ENCODE data around the gene IL1R1. TPM values are rescaled to one million over a fixed set of nuclear protein-coding genes. Genes with fewer than 3 reads are reported as not detected.

Gene IL1R1
- total and polyA plus RNA-seq, 2 of the 4 experiments (the other 2 are of a cell fraction): 6.5 to 13.8 TPM

DNA sequence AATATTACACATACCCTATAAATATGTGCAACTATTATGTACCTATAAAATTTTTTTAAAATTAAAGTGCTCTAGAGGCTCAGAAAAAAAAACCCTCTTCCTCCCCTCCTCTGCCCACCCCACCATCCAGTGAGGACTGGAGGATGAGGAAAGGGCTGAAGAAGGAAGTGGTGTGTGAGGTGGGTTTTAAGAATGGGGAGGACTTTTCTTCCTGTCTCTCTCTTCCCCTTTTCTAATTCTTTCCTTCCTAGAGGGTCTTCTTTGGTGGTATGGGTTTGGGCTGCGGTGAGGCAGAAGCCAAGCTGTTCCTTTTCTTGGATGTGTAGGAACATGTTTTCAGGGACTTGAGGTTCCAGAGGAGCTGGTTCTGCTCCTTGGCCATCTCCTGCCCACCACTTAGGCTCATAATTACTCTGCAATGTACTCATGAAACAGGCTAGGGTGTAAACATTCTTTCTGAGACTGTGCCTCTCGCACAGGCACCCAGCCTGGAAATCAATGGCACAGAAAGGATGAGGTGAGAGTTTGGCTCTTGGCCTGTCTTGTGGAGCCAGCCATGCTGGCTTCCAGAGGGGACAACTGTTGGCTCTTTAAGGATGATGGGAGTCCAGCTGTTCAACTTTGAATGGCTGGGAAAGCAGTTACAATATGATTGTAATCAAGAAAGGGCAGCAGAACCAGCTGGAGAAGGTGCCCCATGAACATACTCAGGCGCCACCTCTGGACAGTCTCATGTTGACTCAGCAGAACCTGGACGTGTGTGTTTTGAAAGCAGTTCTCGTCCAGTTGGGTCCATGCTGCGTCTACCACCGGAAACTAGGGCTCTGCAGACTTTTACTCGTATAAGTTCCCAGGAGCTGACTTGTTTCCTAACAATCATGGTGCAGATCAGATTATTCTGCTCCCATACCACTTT, 82.5 kb downstream of the IL1R1 start:
- H3K79me1 ChIP-seq (ENCODE audit: low read depth in 1 of 2, low read length in 2 of 2): no peaks in the 10 kb centered on the region
- no peak overlapping the region for H3K56ac ChIP-seq (ENCODE audit: extremely low read depth, insufficient read depth, low read length)
- no peak overlapping the region for H4K91ac ChIP-seq (ENCODE audit: insufficient read depth, low read depth, low read length)
- no peak overlapping the region for H3K9ac ChIP-seq (ENCODE audit: low read depth, low read length)
- H3K27me3 ChIP-seq (ENCODE audit: control insufficient read depth, insufficient read depth, low read length): no peaks in the 10 kb centered on the region
- no peak for ATAC-seq (ENCODE audit: low read depth)
- CTCF ChIA-PET: interaction anchor here (0.7 to 1.3 kb wide), 2 partner anchors 9 to 131 kb away, joined by 3 to 4 read pairs; no protein-coding TSS in a partner anchor
- peaks cover 6% of the 10 kb centered on the region; the same call in 1 of the 2 replicates for H3K9me1 ChIP-seq (ENCODE audit: insufficient read depth, low read length)
- no peak overlapping the region for H3K4me2 ChIP-seq (ENCODE audit: low read depth, low read length)
- in situ Hi-C loops (cut with MboI; ENCODE audit: low sequenced_read_pairs): no loop called here
- H2BK20ac ChIP-seq (ENCODE audit: low read depth, low read length): no peak overlapping the region
- intact Hi-C loops (cut with micrococcal nuclease): no loop called here
- no peak overlapping the region for H3K4ac ChIP-seq (ENCODE audit: low read depth, low read length)
- H3K36me3 ChIP-seq (ENCODE audit: control insufficient read depth, insufficient read depth, low read length): no peaks in the 10 kb centered on the region
- dilution Hi-C loops (cut with HindIII; ENCODE audit: low sequenced_read_pairs, unreplicated experiment): no loop called here
- peak overlapping the region; percentile 24 for H2AK5ac ChIP-seq (ENCODE audit: low read depth, low read length)
- no peak overlapping the region for H4K5ac ChIP-seq (ENCODE audit: low read depth, low read length)
- no peak overlapping the region for H3K18ac ChIP-seq (ENCODE audit: low read depth, low read length)
- no peak overlapping the region for H3K27ac ChIP-seq (ENCODE audit: insufficient read depth, low read length)
- H3K4me1 ChIP-seq (ENCODE audit: control insufficient read depth, insufficient read depth, low read length): peaks cover 13% of the 10 kb centered on the region
- H2BK15ac ChIP-seq (ENCODE audit: low read depth, low read length): no peak overlapping the region
- DNase-seq: no peak
- H4K8ac ChIP-seq (ENCODE audit: low read depth in 2 of 2, low read length in 2 of 2): no peak overlapping the region
- H4K20me1 ChIP-seq (ENCODE audit: insufficient read depth, low read length): no peaks in the 10 kb centered on the region
- WGBS, 2 experiments (ENCODE audit: extremely low coverage in 2 of 2, insufficient read length in 1 of 2): 95% methylated on average over 5 of the region's 8 CpGs; no CpG with 5 or more reads in 1 of the 2 experiments
- no peaks in the 10 kb centered on the region for H3K9me3 ChIP-seq (ENCODE audit: control insufficient read depth, insufficient read depth, low read length)
- H2AK9ac ChIP-seq (replicated peaks; ENCODE audit: low read depth, low read length, poor library complexity): no peak overlapping the region
- H3K23ac ChIP-seq (ENCODE audit: low read depth, low read length): no peak overlapping the region
- POLR2A ChIA-PET (ENCODE audit: unreplicated experiment): no interaction called here
- no peak overlapping the region for H3K4me3 ChIP-seq (ENCODE audit: insufficient read depth, low read depth, low read length)
- BruUV-seq (replicated peaks): no TSS peak
- H2AFZ ChIP-seq (replicated peaks; ENCODE audit: low read length, poor library complexity): no peak overlapping the region
- H2BK120ac ChIP-seq (ENCODE audit: low read depth, low read length): no peak overlapping the region
- H3K14ac ChIP-seq (replicated peaks; ENCODE audit: low read depth, low read length): no peak overlapping the region
- no peak overlapping the region for H2BK5ac ChIP-seq (ENCODE audit: low read depth, low read length, poor library complexity, severe bottlenecking)
- TF ChIP-seq NFE2L2 (IDR thresholded peaks at IDR 0.05; ENCODE audit: low read depth, low read length): no peak
- TF ChIP-seq, protein P1, sequence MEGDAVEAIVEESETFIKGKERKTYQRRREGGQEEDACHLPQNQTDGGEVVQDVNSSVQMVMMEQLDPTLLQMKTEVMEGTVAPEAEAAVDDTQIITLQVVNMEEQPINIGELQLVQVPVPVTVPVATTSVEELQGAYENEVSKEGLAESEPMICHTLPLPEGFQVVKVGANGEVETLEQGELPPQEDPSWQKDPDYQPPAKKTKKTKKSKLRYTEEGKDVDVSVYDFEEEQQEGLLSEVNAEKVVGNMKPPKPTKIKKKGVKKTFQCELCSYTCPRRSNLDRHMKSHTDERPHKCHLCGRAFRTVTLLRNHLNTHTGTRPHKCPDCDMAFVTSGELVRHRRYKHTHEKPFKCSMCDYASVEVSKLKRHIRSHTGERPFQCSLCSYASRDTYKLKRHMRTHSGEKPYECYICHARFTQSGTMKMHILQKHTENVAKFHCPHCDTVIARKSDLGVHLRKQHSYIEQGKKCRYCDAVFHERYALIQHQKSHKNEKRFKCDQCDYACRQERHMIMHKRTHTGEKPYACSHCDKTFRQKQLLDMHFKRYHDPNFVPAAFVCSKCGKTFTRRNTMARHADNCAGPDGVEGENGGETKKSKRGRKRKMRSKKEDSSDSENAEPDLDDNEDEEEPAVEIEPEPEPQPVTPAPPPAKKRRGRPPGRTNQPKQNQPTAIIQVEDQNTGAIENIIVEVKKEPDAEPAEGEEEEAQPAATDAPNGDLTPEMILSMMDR (conservative IDR thresholded peaks at IDR 0.05; ENCODE audit: low read depth, low read length): no peak
- no peak for TF ChIP-seq RCOR1 (IDR thresholded peaks at IDR 0.05; ENCODE audit: insufficient replicate concordance, low read length)
- no peak for TF ChIP-seq FOS (IDR thresholded peaks at IDR 0.05; ENCODE audit: low read depth, low read length)
- no peak for TF ChIP-seq BHLHE40 (IDR thresholded peaks at IDR 0.05; ENCODE audit: low read depth, low read length)
- TF ChIP-seq POLR2A (IDR thresholded peaks at IDR 0.05; ENCODE audit: low read depth, low read length): no peak
- no peak for TF ChIP-seq MAFK (IDR thresholded peaks at IDR 0.05; ENCODE audit: low read depth, low read length)
- TF ChIP-seq CHD1 (IDR thresholded peaks at IDR 0.05; ENCODE audit: low read depth, low read length): no peak
- no peak for TF ChIP-seq CEBPB (IDR thresholded peaks at IDR 0.05; ENCODE audit: low read depth, low read length)
- TF ChIP-seq, protein P2, sequence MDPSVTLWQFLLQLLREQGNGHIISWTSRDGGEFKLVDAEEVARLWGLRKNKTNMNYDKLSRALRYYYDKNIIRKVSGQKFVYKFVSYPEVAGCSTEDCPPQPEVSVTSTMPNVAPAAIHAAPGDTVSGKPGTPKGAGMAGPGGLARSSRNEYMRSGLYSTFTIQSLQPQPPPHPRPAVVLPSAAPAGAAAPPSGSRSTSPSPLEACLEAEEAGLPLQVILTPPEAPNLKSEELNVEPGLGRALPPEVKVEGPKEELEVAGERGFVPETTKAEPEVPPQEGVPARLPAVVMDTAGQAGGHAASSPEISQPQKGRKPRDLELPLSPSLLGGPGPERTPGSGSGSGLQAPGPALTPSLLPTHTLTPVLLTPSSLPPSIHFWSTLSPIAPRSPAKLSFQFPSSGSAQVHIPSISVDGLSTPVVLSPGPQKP (IDR thresholded peaks at IDR 0.05; ENCODE audit: borderline replicate concordance, low read depth, low read length): no peak
- TF ChIP-seq RAD21 (IDR thresholded peaks at IDR 0.05; ENCODE audit: low read length): no peak
- no peak for TF ChIP-seq MXI1 (IDR thresholded peaks at IDR 0.05; ENCODE audit: borderline replicate concordance, low read depth, low read length)
- no peak for TF ChIP-seq RFX5 (IDR thresholded peaks at IDR 0.05; ENCODE audit: low read depth, low read length)
- TF ChIP-seq, protein P3, sequence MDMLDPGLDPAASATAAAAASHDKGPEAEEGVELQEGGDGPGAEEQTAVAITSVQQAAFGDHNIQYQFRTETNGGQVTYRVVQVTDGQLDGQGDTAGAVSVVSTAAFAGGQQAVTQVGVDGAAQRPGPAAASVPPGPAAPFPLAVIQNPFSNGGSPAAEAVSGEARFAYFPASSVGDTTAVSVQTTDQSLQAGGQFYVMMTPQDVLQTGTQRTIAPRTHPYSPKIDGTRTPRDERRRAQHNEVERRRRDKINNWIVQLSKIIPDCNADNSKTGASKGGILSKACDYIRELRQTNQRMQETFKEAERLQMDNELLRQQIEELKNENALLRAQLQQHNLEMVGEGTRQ (IDR thresholded peaks at IDR 0.05; ENCODE audit: low read depth, low read length): no peak
- TF ChIP-seq MAZ (IDR thresholded peaks at IDR 0.05; ENCODE audit: borderline replicate concordance, low read depth, low read length): no peak

Data from IMR-90 (cell line).